MCF 10A (cell line): Measurements from ENCODE around the gene DPP6. TPM values are rescaled to one million over a fixed set of nuclear protein-coding genes. Genes with fewer than 3 reads are reported as not detected.

ENCODE experiments used
- BruUV-seq: library from RNA; stranded (reverse); fragments of 400-500 nt; replicated peaks from 2 replicates; lab custom pipeline; 2021; lab: Mats Ljungman, UMichigan
- CTCF ChIA-PET: fragments of 300-600 bp; sonication (Branson Sonifier 250); formaldehyde crosslinking; extraction: SDS; loops from one replicate; lab custom pipeline; 2021; ENCODE audit warnings: antibody characterized with exemption, inconsistent platforms; lab: Yijun Ruan, JAX
- POLR2A ChIA-PET: fragments of 300-600, 350-650 bp; sonication (Branson Sonifier 250); formaldehyde crosslinking; extraction: SDS; loops from one replicate; lab custom pipeline; 2020; ENCODE audit warnings: antibody characterized with exemption, inconsistent platforms; lab: Yijun Ruan, JAX
- DNase-seq: peaks from one replicate; pipeline ENCODE4 v3.0.0-alpha.2; 2018; ENCODE audit not compliant: unreplicated experiment
- H3K27ac Mint-ChIP-seq: one replicate; pipeline ENCODE4 v1.8.0; 2022; ENCODE audit warnings: mild to moderate bottlenecking, low read depth, mixed read lengths; ENCODE audit not compliant: unreplicated experiment
- H3K27me3 Mint-ChIP-seq: one replicate; pipeline ENCODE4 v1.8.0; 2022; ENCODE audit warnings: mixed read lengths; ENCODE audit not compliant: insufficient read depth, unreplicated experiment
- H3K36me3 Mint-ChIP-seq: one replicate; pipeline ENCODE4 v1.8.0; 2022; ENCODE audit warnings: mild to moderate bottlenecking, moderate library complexity, mixed read lengths; ENCODE audit not compliant: insufficient read depth, unreplicated experiment
- H3K4me1 Mint-ChIP-seq: one replicate; pipeline ENCODE4 v1.8.0; 2022; ENCODE audit warnings: mixed read lengths; ENCODE audit not compliant: insufficient read depth, unreplicated experiment
- H3K4me3 Mint-ChIP-seq: one replicate; pipeline ENCODE4 v1.8.0; 2022; ENCODE audit warnings: mild to moderate bottlenecking, moderate library complexity, mixed read lengths; ENCODE audit not compliant: unreplicated experiment
- H3K9me3 Mint-ChIP-seq: one replicate; pipeline ENCODE4 v1.8.0; 2022; ENCODE audit warnings: mixed read lengths; ENCODE audit not compliant: unreplicated experiment
- CTCF ChIP-seq: fragments of 200-600 bp; IDR thresholded peaks from one replicate; pipeline ENCODE4 v1.8.0; 2022; ENCODE audit warnings: antibody characterized with exemption, mild to moderate bottlenecking; ENCODE audit not compliant: unreplicated experiment
- intact Hi-C: fragments of 100-400 bp; cut with micrococcal nuclease; formaldehyde crosslinking; loops from 2 replicates; pipeline ENCODE4 v1.14.1; 2022
- total RNA-seq: library from RNA; stranded (reverse); gene quantifications from 2 replicates; pipeline ENCODE4 v1.2.3, GENCODE V29; 2022

Gene DPP6
- total RNA-seq, 1 experiment from 2014 or later: not detected

- peak; percentile 0 for DNase-seq
- H3K4me3 Mint-ChIP-seq: no peak overlapping the region
- ChIA-PET POLR2A (no interaction called here), CTCF (interaction anchor here (0.6 to 4.0 kb wide), 48 partner anchors 9 to 879 kb away, joined by 3 to 40 read pairs (median 4); no protein-coding TSS in a partner anchor)
- BruUV-seq: no TSS peak
- peak; percentile 49 for TF ChIP-seq CTCF
- peaks cover 31% of the 10 kb centered on the region for H3K9me3 Mint-ChIP-seq
- intact Hi-C loops: loop anchor here (2.0 kb wide), 1 partner anchor 104 kb away; no protein-coding TSS in a partner anchor
- H3K27me3 Mint-ChIP-seq: no peaks in the 10 kb centered on the region
- H3K4me1 Mint-ChIP-seq: no peaks in the 10 kb centered on the region
- no peaks in the 10 kb centered on the region for H3K36me3 Mint-ChIP-seq
- no peak overlapping the region for H3K27ac Mint-ChIP-seq
Measured at GRCh38 chr7:154744256-154744860, 692.2 kb downstream of the DPP6 start.

- Mint-ChIP-seq H3K4me3 (no peak overlapping the region), H3K36me3 (no peaks in the 10 kb centered on the region), H3K9me3 (peaks cover 33% of the 10 kb centered on the region), H3K27ac (no peak overlapping the region), H3K27me3 (no peaks in the 10 kb centered on the region), H3K4me1 (no peaks in the 10 kb centered on the region)
- intact Hi-C loops: loop anchor here (2.0 kb wide), 1 partner anchor 104 kb away; no protein-coding TSS in a partner anchor
- POLR2A ChIA-PET: no interaction called here
- no peak for TF ChIP-seq CTCF
- CTCF ChIA-PET: interaction anchor here (0.7 to 4.0 kb wide), 31 partner anchors 8 to 878 kb away, joined by 3 to 40 read pairs (median 4); no protein-coding TSS in a partner anchor
- no peak for DNase-seq
- no TSS peak for BruUV-seq
Measured at GRCh38 chr7:154744861-154745258, 692.7 kb downstream of the DPP6 start.

GRCh38 chr7:154746571-154747360, 694.6 kb downstream of the DPP6 start:
- POLR2A ChIA-PET: no interaction called here
- Mint-ChIP-seq H3K4me3 (no peak overlapping the region), H3K27ac (no peak overlapping the region), H3K4me1 (no peaks in the 10 kb centered on the region), H3K36me3 (no peaks in the 10 kb centered on the region), H3K27me3 (no peaks in the 10 kb centered on the region), H3K9me3 (peaks cover 30% of the 10 kb centered on the region)
- CTCF ChIA-PET: interaction anchor here (0.5 to 2.9 kb wide), 16 partner anchors 8 to 902 kb away, joined by 3 to 19 read pairs (median 3); no protein-coding TSS in a partner anchor
- TF ChIP-seq CTCF: no peak
- intact Hi-C loops: no loop called here
- no peak for DNase-seq
- BruUV-seq: no TSS peak
